GM23338 (cell line): Measurements from ENCODE around the gene CLPTM1L. TPM values are rescaled to one million over a fixed set of nuclear protein-coding genes. Genes with fewer than 3 reads are reported as not detected.

Source experiments
- ATAC-seq: fragments of 200-7000 bp; cut with Tn5 transposase; 3 replicates; pipeline ENCODE4 v1.9.1; 2020
- DNase-seq: peaks from one replicate; pipeline ENCODE4 v3.0.0-alpha.2; 2015; ENCODE audit warnings: low spot score
- H2AFZ ChIP-seq: fragments of 200-600 bp; sonication (generic); 2 replicates; pipeline ENCODE4 v1.8.0; 2016; ENCODE audit warnings: antibody characterized with exemption, mild to moderate bottlenecking, moderate library complexity
- H3F3A ChIP-seq: fragments of 200-600 bp; sonication (generic); replicated peaks from 2 replicates; pipeline ENCODE4 v1.8.0; 2017; ENCODE audit warnings: antibody characterized with exemption, mixed run types, low read depth
- H3K27ac ChIP-seq: fragments of 200-600 bp; sonication (generic); 2 replicates; pipeline ENCODE4 v1.6.1; 2016; ENCODE audit warnings: low read depth
- H3K27me3 ChIP-seq: fragments of 200-600 bp; sonication (generic); 2 replicates; pipeline ENCODE4 v1.8.0; 2016; ENCODE audit warnings: mild to moderate bottlenecking, mixed run types, moderate library complexity; ENCODE audit not compliant: insufficient read depth
- H3K36me3 ChIP-seq: fragments of 200-600 bp; sonication (generic); 2 replicates; pipeline ENCODE4 v1.8.0; 2016; ENCODE audit warnings: mild to moderate bottlenecking; ENCODE audit not compliant: insufficient read depth
- H3K4me1 ChIP-seq: fragments of 200-600 bp; sonication (generic); 2 replicates; pipeline ENCODE4 v1.8.0; 2016; ENCODE audit warnings: mild to moderate bottlenecking, moderate library complexity; ENCODE audit not compliant: insufficient read depth
- H3K4me2 ChIP-seq: fragments of 200-600 bp; sonication (generic); 2 replicates; pipeline ENCODE4 v1.7.1; 2017; ENCODE audit warnings: mixed run types
- H3K4me3 ChIP-seq: fragments of 200-600 bp; sonication (generic); 2 replicates; pipeline ENCODE4 v1.6.1; 2016; ENCODE audit warnings: mixed run types
- H3K79me2 ChIP-seq: fragments of 200-600 bp; sonication (generic); replicated peaks from 2 replicates; pipeline ENCODE4 v1.8.0; 2017; ENCODE audit warnings: mild to moderate bottlenecking; ENCODE audit not compliant: insufficient read depth
- H3K9me2 ChIP-seq: fragments of 200-600 bp; sonication (generic); 2 replicates; pipeline ENCODE4 v1.8.0; 2017; ENCODE audit not compliant: insufficient read depth
- H4K20me1 ChIP-seq: fragments of 200-600 bp; sonication (generic); replicated peaks from 2 replicates; pipeline ENCODE4 v1.8.0; 2017; ENCODE audit warnings: mild to moderate bottlenecking; ENCODE audit not compliant: insufficient read depth
- H3K27ac Mint-ChIP-seq: 2 replicates; pipeline ENCODE4 v1.8.0; 2020; ENCODE audit warnings: inconsistent platforms, mild to moderate bottlenecking, moderate library complexity, mixed read lengths
- H3K27me3 Mint-ChIP-seq: 3 replicates; pipeline ENCODE4 v1.8.0; 2022; ENCODE audit warnings: low read depth, mild to moderate bottlenecking, moderate library complexity, mixed read lengths, inconsistent platforms; ENCODE audit not compliant: insufficient read depth, poor library complexity
- H3K36me3 Mint-ChIP-seq: 3 replicates; pipeline ENCODE4 v1.8.0; 2021; ENCODE audit warnings: low read depth, mild to moderate bottlenecking, inconsistent platforms, moderate library complexity, mixed read lengths
- H3K4me1 Mint-ChIP-seq: 3 replicates; pipeline ENCODE4 v1.8.0; 2020; ENCODE audit warnings: mild to moderate bottlenecking, inconsistent platforms, mixed read lengths
- H3K4me3 Mint-ChIP-seq: 3 replicates; pipeline ENCODE4 v1.8.0; 2021; ENCODE audit warnings: moderate library complexity, mild to moderate bottlenecking, inconsistent platforms, mixed read lengths
- H3K9me3 Mint-ChIP-seq: 3 replicates; pipeline ENCODE4 v1.8.0; 2020; ENCODE audit warnings: moderate library complexity, mild to moderate bottlenecking, inconsistent platforms, mixed read lengths
- EZH2 ChIP-seq: fragments of 200-600 bp; sonication (generic); IDR thresholded peaks from one replicate; pipeline ENCODE4 v1.8.0; 2017; ENCODE audit warnings: antibody characterized with exemption, mild to moderate bottlenecking, low read depth; ENCODE audit not compliant: unreplicated experiment
- JUNB ChIP-seq: IDR thresholded peaks from one replicate; pipeline ENCODE4 v1.6.1; 2016; ENCODE audit warnings: antibody characterized with exemption; ENCODE audit not compliant: unreplicated experiment
- NANOG ChIP-seq: IDR thresholded peaks from 2 replicates; pipeline ENCODE4 v1.6.1; 2016; ENCODE audit warnings: antibody characterized with exemption, borderline replicate concordance
- STAT1 ChIP-seq: IDR thresholded peaks from one replicate; pipeline ENCODE4 v1.6.1; 2016; ENCODE audit warnings: antibody characterized with exemption; ENCODE audit not compliant: unreplicated experiment
- ZNF114 ChIP-seq: fragments of 250-450 bp; sonication (Bioruptor Pico); IDR thresholded peaks from 2 replicates; pipeline ENCODE4 v1.5.0; 2020; ENCODE audit warnings: mild to moderate bottlenecking, moderate library complexity
- polyA plus RNA-seq: library from polyadenylated mRNA; unstranded; fragments of >200 nt; fragmentation: Nextera tagmentation; extraction: Ambion mirVana; gene quantifications from 2 replicates; pipeline ENCODE4 v1.2.1, GENCODE V29; 2016
- total RNA-seq: library from RNA; depleted of rRNA; stranded (reverse); fragments of >200 nt; shearing (Covaris generic); gene quantifications from 2 replicates; pipeline ENCODE4 v1.2.3, GENCODE V29; 2014
- TF ChIP-seq, protein P1 (sequence below): fragments of 250-450 bp; sonication (Bioruptor Pico); IDR thresholded peaks from 2 replicates; pipeline ENCODE4 v1.5.0; 2020; ENCODE audit warnings: mild to moderate bottlenecking, moderate library complexity
- TF ChIP-seq, protein P2 (sequence below): IDR thresholded peaks from one replicate; pipeline ENCODE4 v1.6.1; 2018; ENCODE audit warnings: antibody characterized with exemption; ENCODE audit not compliant: unreplicated experiment

Gene CLPTM1L
- total and polyA plus RNA-seq, 2 experiments from 2014 or later, result 39.9 to 110 TPM

DNA sequence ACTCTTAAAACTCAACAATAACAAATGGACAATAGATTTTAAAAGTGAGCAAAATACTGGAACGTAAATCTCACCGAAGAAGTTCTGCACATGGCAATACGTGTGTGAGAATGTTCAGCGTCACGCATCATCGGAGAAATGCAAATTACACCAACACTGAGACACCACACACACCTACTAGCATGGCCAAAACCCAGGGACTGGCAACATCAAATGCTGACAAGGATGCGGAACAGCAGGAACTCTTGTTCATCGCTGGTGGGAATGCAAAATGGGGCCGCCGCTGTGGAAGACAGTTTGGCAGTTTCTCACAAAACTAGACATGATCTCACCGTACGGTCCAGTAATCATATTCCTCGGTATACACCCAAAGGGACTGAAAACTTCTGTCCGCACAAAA, 21.6 kb upstream of the CLPTM1L start (continued):
- TF ChIP-seq, protein P1, sequence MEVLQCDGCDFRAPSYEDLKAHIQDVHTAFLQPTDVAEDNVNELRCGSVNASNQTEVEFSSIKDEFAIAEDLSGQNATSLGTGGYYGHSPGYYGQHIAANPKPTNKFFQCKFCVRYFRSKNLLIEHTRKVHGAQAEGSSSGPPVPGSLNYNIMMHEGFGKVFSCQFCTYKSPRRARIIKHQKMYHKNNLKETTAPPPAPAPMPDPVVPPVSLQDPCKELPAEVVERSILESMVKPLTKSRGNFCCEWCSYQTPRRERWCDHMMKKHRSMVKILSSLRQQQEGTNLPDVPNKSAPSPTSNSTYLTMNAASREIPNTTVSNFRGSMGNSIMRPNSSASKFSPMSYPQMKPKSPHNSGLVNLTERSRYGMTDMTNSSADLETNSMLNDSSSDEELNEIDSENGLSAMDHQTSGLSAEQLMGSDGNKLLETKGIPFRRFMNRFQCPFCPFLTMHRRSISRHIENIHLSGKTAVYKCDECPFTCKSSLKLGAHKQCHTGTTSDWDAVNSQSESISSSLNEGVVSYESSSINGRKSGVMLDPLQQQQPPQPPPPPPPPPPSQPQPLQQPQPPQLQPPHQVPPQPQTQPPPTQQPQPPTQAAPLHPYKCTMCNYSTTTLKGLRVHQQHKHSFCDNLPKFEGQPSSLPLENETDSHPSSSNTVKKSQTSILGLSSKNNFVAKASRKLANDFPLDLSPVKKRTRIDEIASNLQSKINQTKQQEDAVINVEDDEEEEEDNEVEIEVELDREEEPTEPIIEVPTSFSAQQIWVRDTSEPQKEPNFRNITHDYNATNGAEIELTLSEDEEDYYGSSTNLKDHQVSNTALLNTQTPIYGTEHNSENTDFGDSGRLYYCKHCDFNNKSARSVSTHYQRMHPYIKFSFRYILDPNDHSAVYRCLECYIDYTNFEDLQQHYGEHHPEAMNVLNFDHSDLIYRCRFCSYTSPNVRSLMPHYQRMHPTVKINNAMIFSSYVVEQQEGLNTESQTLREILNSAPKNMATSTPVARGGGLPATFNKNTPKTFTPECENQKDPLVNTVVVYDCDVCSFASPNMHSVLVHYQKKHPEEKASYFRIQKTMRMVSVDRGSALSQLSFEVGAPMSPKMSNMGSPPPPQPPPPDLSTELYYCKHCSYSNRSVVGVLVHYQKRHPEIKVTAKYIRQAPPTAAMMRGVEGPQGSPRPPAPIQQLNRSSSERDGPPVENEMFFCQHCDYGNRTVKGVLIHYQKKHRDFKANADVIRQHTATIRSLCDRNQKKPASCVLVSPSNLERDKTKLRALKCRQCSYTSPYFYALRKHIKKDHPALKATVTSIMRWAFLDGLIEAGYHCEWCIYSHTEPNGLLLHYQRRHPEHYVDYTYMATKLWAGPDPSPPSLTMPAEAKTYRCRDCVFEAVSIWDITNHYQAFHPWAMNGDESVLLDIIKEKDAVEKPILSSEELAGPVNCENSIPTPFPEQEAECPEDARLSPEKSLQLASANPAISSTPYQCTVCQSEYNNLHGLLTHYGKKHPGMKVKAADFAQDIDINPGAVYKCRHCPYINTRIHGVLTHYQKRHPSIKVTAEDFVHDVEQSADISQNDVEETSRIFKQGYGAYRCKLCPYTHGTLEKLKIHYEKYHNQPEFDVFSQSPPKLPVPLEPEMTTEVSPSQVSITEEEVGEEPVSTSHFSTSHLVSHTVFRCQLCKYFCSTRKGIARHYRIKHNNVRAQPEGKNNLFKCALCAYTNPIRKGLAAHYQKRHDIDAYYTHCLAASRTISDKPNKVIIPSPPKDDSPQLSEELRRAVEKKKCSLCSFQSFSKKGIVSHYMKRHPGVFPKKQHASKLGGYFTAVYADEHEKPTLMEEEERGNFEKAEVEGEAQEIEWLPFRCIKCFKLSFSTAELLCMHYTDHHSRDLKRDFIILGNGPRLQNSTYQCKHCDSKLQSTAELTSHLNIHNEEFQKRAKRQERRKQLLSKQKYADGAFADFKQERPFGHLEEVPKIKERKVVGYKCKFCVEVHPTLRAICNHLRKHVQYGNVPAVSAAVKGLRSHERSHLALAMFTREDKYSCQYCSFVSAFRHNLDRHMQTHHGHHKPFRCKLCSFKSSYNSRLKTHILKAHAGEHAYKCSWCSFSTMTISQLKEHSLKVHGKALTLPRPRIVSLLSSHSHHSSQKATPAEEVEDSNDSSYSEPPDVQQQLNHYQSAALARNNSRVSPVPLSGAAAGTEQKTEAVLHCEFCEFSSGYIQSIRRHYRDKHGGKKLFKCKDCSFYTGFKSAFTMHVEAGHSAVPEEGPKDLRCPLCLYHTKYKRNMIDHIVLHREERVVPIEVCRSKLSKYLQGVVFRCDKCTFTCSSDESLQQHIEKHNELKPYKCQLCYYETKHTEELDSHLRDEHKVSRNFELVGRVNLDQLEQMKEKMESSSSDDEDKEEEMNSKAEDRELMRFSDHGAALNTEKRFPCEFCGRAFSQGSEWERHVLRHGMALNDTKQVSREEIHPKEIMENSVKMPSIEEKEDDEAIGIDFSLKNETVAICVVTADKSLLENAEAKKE, result no peak
- no peak for TF ChIP-seq EZH2
- TF ChIP-seq JUNB, result no peak
- TF ChIP-seq, protein P2, sequence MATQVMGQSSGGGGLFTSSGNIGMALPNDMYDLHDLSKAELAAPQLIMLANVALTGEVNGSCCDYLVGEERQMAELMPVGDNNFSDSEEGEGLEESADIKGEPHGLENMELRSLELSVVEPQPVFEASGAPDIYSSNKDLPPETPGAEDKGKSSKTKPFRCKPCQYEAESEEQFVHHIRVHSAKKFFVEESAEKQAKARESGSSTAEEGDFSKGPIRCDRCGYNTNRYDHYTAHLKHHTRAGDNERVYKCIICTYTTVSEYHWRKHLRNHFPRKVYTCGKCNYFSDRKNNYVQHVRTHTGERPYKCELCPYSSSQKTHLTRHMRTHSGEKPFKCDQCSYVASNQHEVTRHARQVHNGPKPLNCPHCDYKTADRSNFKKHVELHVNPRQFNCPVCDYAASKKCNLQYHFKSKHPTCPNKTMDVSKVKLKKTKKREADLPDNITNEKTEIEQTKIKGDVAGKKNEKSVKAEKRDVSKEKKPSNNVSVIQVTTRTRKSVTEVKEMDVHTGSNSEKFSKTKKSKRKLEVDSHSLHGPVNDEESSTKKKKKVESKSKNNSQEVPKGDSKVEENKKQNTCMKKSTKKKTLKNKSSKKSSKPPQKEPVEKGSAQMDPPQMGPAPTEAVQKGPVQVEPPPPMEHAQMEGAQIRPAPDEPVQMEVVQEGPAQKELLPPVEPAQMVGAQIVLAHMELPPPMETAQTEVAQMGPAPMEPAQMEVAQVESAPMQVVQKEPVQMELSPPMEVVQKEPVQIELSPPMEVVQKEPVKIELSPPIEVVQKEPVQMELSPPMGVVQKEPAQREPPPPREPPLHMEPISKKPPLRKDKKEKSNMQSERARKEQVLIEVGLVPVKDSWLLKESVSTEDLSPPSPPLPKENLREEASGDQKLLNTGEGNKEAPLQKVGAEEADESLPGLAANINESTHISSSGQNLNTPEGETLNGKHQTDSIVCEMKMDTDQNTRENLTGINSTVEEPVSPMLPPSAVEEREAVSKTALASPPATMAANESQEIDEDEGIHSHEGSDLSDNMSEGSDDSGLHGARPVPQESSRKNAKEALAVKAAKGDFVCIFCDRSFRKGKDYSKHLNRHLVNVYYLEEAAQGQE, result no peak
- TF ChIP-seq ZNF114, result no peak
- no peak for TF ChIP-seq NANOG

DNA sequence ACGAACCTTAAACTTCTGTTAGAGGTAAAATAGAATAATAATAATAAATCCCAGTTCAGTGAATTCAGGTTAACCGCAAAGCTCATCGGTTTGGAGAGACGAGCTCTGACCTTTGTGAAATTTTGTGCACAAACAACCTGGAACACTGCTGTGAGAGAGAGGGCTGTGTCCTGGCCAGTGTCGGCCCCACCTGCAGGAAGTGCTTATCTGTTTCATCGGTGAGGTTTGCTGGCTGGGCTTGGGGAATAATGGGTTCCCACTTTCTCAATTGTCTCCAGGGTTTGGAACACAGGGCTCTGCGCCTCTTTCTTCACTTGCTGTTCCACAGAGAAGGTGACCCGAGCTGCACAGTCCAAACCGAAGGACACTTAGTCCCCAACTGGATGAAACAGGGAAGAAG, 19.3 kb upstream of the CLPTM1L start:
- H3K4me2 ChIP-seq, result no peak overlapping the region
- no peak overlapping the region for H2AFZ ChIP-seq
- Mint-ChIP-seq H3K27me3 (peaks cover 10% of the 10 kb centered on the region), H3K36me3 (no peaks in the 10 kb centered on the region), H3K4me3 (no peak overlapping the region), H3K4me1 (peaks cover 11% of the 10 kb centered on the region; the same call in 2 of the 3 replicates), H3K9me3 (no peaks in the 10 kb centered on the region; the same call in 2 of the 3 replicates), H3K27ac (no peak overlapping the region)
- H3K4me1 ChIP-seq, result no peaks in the 10 kb centered on the region
- no peak overlapping the region for H3K4me3 ChIP-seq
- H3K27ac ChIP-seq, result no peak overlapping the region
- no peak for DNase-seq
- ATAC-seq, result no peak
- H4K20me1 ChIP-seq, result no peaks in the 10 kb centered on the region
- H3F3A ChIP-seq, result no peaks in the 10 kb centered on the region
- no peaks in the 10 kb centered on the region for H3K36me3 ChIP-seq
- no peaks in the 10 kb centered on the region for H3K9me2 ChIP-seq
- no peaks in the 10 kb centered on the region for H3K27me3 ChIP-seq
- H3K79me2 ChIP-seq, result no peaks in the 10 kb centered on the region
- no peak for TF ChIP-seq STAT1
- TF ChIP-seq, protein P1, result no peak
